NCI-H146 treated with DMSO at 0.1 percent for 48 hours (cell line): ENCODE measurements around the gene ZNF579.
"Not testable (repeated sequence)": the region's sequence is repeated elsewhere in the genome, so short reads cannot be mapped to it uniquely, and the experiment has no call there.

Experiments
- DNase-seq: peaks from one replicate; lab custom pipeline; 2025; ENCODE audit not compliant: unreplicated experiment; lab: John Stamatoyannopoulos, UW

The ZNF579 gene

GRCh38 chr19:55594996-55595545 lies 14.4 kb upstream of the ZNF579 start:
- no peak for DNase-seq

- DNase-seq: no peak
These were observed 12.6 kb upstream of the ZNF579 start for GRCh38 chr19:55593096-55593772.

GRCh38 chr19:55592391-55593090 lies 11.9 kb upstream of the ZNF579 start:
- DNase-seq: no peak

- DNase-seq: no peak
These were observed 10.9 kb upstream of the ZNF579 start for GRCh38 chr19:55591555-55591954.

- no peak for DNase-seq
These were observed 10.0 kb upstream of the ZNF579 start for GRCh38 chr19:55590617-55591016.

GRCh38 chr19:55590109-55590508 lies 9.5 kb upstream of the ZNF579 start:
- DNase-seq: no peak

DNA sequence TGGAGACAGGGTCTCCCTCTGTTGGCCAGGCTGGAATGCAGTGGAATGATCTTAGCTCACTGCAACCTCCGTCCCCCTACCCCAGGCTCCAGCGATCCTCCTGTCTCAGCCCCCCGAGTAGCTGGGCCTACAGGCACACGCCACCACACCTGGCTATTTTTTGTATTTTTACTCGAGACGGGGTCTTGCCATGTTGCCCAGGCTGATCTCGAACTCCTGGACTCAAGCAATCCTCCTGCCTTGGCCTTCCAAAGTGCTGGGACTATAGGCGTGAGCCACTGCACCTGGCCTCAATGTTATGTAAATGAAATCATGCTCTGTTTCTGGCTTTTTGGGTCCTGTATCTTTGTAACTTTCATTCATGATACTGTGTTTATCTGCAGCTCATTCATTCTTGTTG lies 8.1 kb upstream of the ZNF579 start:
- DNase-seq: no peak

DNA sequence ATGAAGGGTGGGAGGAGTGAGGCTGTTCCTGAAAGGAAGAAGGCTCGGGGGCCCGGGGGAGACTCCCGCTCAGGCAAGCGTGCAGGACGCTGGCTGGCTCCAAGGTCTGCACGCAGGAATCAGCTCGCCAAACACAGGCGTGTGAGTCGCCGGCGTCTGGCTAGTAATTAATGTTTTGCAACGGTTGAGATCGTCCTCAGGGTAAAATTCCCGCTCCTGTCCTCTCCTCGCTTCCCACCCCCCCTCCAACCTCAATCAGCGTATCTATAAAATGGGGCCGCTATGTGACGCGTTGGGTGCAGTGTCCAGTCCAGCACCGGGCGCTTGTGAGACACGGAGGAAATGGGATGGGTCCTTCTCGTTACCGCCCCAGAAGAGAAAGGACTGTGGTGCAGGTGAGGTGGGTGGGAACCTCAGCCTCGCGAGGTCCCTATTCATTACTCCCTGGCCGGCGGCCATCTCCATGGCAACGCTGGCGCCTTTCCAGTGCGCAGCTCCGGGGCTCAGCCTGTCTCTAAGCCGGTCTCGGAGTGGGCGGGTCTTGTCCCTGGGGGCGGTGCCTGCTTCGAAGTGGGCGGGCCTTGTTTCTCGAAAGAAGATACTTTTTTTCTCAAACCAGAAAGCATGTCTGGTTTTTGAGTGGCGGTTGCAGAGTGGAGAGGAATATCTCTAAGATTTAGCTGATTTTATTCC lies 6.5 kb upstream of the ZNF579 start:
- DNase-seq: peak; percentile 97

DNA sequence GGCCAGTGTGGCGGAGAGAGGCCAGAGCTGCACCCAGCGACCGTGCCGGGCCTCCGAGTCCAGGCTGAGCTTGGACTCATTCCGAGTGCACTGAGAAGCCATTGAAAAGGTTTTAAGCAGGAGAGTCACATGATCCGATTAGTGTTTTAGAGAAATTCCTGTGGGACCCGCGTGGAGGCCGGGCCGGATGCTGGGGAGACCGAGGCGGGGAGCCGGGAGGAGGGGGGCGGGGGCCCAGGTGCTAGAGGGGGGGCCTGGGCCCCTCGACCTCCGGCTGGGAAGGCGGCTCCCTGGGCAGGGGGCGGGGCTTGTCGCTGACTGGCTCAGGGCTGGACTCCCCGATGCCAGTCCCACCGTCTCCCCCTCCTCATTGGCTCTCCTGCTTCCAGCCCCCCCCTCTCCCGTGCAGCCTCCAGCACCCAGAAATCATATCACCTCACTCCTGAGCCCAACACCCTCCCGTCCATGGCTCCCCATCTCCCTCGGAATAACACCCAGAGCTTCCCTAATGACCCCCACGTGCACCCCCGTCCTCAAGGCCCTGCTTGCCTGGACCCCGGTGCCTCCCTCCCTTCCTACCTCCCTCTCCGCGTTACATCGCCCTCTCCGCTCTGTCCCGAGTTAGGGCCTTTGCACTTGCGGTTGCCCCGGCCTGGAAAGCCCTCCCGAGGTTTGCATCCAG lies 5.2 kb upstream of the ZNF579 start:
- peak; percentile 73 for DNase-seq

DNA sequence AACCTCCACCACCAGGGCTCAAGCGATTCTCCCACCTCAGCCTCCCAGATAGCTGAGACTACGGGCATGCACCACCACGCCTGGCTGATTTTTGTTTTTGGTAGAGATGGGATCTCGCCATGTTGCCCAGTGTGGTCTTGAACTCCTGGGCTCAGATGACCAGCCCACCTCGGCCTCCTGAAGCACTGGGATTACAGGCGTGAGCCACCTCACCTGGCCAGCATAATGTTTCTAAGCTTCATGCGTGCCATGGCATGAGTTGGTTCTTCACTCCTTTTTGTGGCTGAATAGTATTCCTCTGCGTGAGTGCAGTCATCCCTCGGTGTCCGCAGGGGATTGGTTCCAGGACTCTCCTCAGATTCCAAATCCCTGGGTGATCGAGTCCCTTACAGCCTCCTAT lies 4.2 kb upstream of the ZNF579 start:
- DNase-seq: no peak

GRCh38 chr19:55583897-55584296 lies 3.2 kb upstream of the ZNF579 start:
- DNase-seq: not testable (repeated sequence)

GRCh38 chr19:55582284-55582683 lies 1.6 kb upstream of the ZNF579 start:
- DNase-seq: not testable (repeated sequence)

- peak; percentile 77 for DNase-seq
These were observed 1.2 kb upstream of the ZNF579 start for GRCh38 chr19:55581823-55582223.

- DNase-seq: no peak
These were observed 636 bp upstream of the ZNF579 start for GRCh38 chr19:55581145-55581822.

DNA sequence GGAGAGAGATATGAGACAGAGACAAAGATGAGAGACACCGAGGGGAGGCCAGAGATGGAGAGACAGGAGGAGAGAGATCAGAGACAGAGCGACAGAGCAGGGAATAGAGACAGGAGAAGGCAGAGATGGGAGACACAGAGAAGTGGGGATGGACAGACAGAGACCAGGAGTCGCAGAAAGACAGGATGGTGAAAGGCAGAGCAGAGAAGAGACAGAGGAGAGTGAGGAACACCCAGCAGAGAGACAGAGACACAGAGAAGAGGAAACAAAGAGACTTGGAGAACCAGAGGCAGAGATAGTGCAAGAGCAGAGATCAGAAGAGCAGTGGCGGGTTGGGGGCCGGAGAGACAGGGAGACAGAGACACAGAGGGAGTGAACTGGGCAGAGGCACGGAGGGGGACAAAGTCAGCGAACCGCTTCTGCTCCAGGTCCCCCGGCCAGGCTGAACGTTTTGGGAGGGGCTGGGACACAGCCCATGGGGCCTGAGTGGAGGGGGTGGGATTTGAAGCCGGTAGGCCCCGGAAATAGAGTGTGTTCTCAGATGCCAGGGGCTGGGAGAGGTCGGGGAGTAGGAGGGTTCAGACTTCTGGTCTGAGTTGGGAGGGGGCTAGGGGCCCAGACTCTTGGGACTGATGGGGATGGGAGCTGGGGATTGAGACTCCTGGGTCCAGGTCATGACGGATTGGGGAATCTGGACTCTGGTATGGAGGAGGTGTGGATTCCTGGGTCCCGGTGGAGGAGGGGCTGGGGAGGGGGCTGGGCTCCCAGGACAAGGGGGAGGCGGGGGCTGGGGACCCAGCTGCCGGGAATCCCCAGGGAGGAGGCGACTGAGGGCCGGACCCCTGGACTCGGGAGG lies 654 bp downstream of the ZNF579 start:
- no peak for DNase-seq

- no peak for DNase-seq
These were observed 1.6 kb downstream of the ZNF579 start for GRCh38 chr19:55578761-55579747.

- DNase-seq: no peak
These were observed 2.5 kb downstream of the ZNF579 start for GRCh38 chr19:55578031-55578760.

- no peak for DNase-seq
These were observed 3.9 kb downstream of the ZNF579 start for GRCh38 chr19:55576746-55577145.
